HEK293 (cell line): Measurements from ENCODE around the gene TGIF1.

Experiments
- CTCF ChIA-PET: fragments of 350-600 bp; formaldehyde crosslinking; extraction: SDS; loops from one replicate; lab custom pipeline; 2021; ENCODE audit warnings: antibody characterized with exemption; lab: Yijun Ruan, JAX
- POLR2A ChIA-PET: fragments of 300-600 bp; formaldehyde crosslinking; extraction: SDS; loops from one replicate; lab custom pipeline; 2020; ENCODE audit warnings: antibody characterized with exemption, inconsistent platforms; lab: Yijun Ruan, JAX
- H3K27ac ChIP-seq: fragments of 200-500 bp; sonication (Bioruptor generic); 2 replicates; pipeline ENCODE4 v1.5.1; 2014; ENCODE audit warnings: low read depth, low read length, control low read depth, inconsistent platforms; ENCODE audit errors: extremely low read depth
- H3K36me3 ChIP-seq, 2 experiments: fragments of 200-500 bp in 1 of 2; sonication (Bioruptor generic) in 1 of 2; 1 replicate in 1 of 2; 2 replicates in 1 of 2; pipeline ENCODE4 v1.5.1; 2014 to 2017; ENCODE audit warnings: inconsistent platforms in 2 of 2, low read length in 2 of 2; ENCODE audit not compliant: control insufficient read depth in 2 of 2, insufficient read depth in 1 of 2
- H3K4me1 ChIP-seq: fragments of 200-500 bp; sonication (Bioruptor generic); 2 replicates; pipeline ENCODE4 v1.5.1; 2014; ENCODE audit warnings: mild to moderate bottlenecking, low read length, inconsistent platforms; ENCODE audit not compliant: control insufficient read depth, insufficient read depth
- H3K4me3 ChIP-seq: 2 replicates; pipeline ENCODE4 v1.5.1; 2011; ENCODE audit warnings: low read depth, mild to moderate bottlenecking, control low read depth, low read length, moderate library complexity
- H3K9me3 ChIP-seq: fragments of 200-500 bp; sonication (Bioruptor generic); 2 replicates; pipeline ENCODE4 v1.5.1; 2014; ENCODE audit warnings: low read depth, low read length, inconsistent platforms; ENCODE audit not compliant: control insufficient read depth, insufficient read depth
- BCL11A ChIP-seq: fragments of 450-650 bp; formaldehyde crosslinking; IDR thresholded peaks from 2 replicates; pipeline ENCODE4 v1.5.1; 2016; ENCODE audit warnings: low read depth, missing biosample characterization, missing genetic modification characterization
- CTCF ChIP-seq: fragments of 450-650 bp; formaldehyde crosslinking; IDR thresholded peaks from 2 replicates; pipeline ENCODE4 v1.5.1; 2016; ENCODE audit warnings: missing biosample characterization, missing genetic modification characterization
- ZNF132 ChIP-seq: fragments of 450-650 bp; formaldehyde crosslinking; IDR thresholded peaks from 2 replicates; pipeline ENCODE4 v1.5.1; 2017; ENCODE audit warnings: missing biosample characterization, missing genetic modification characterization, borderline replicate concordance
- ZNF16 ChIP-seq: fragments of 450-650 bp; formaldehyde crosslinking; IDR thresholded peaks from 2 replicates; pipeline ENCODE4 v1.5.1; 2016; ENCODE audit warnings: low read depth, missing biosample characterization, missing genetic modification characterization
- ZNF18 ChIP-seq: fragments of 450-650 bp; formaldehyde crosslinking; IDR thresholded peaks from 2 replicates; pipeline ENCODE4 v1.5.1; 2016; ENCODE audit warnings: missing biosample characterization, missing genetic modification characterization
- ZNF366 ChIP-seq: fragments of 450-650 bp; formaldehyde crosslinking; conservative IDR thresholded peaks from 2 replicates; pipeline ENCODE4 v1.5.1; 2016; ENCODE audit warnings: missing biosample characterization, missing genetic modification characterization
- ZNF423 ChIP-seq: fragments of 450-650 bp; formaldehyde crosslinking; IDR thresholded peaks from 2 replicates; pipeline ENCODE4 v1.5.1; 2016; ENCODE audit warnings: missing biosample characterization, missing genetic modification characterization
- ZNF777 ChIP-seq: fragments of 450-650 bp; formaldehyde crosslinking; IDR thresholded peaks from 2 replicates; pipeline ENCODE4 v1.5.1; 2017; ENCODE audit warnings: missing biosample characterization, missing genetic modification characterization, borderline replicate concordance
- ZNF843 ChIP-seq: fragments of 450-650 bp; formaldehyde crosslinking; IDR thresholded peaks from 2 replicates; pipeline ENCODE4 v1.5.1; 2016; ENCODE audit warnings: missing biosample characterization, missing genetic modification characterization
- ZSCAN30 ChIP-seq: fragments of 450-650 bp; IDR thresholded peaks from 2 replicates; pipeline ENCODE4 v1.5.1; 2018; ENCODE audit warnings: missing biosample characterization, mild to moderate bottlenecking, missing genetic modification characterization, moderate library complexity
- ZSCAN5A ChIP-seq: fragments of 450-650 bp; formaldehyde crosslinking; IDR thresholded peaks from 2 replicates; pipeline ENCODE4 v1.5.1; 2016; ENCODE audit warnings: missing biosample characterization, missing genetic modification characterization
- TF ChIP-seq, protein P1 (sequence below): fragments of 450-650 bp; formaldehyde crosslinking; IDR thresholded peaks from 2 replicates; pipeline ENCODE4 v1.5.1; 2016; ENCODE audit warnings: missing biosample characterization, missing genetic modification characterization
- TF ChIP-seq, protein P2 (sequence below): fragments of 450-650 bp; formaldehyde crosslinking; IDR thresholded peaks from 2 replicates; pipeline ENCODE4 v1.5.1; 2016; ENCODE audit warnings: missing biosample characterization, missing genetic modification characterization

TGIF1 gene

DNA sequence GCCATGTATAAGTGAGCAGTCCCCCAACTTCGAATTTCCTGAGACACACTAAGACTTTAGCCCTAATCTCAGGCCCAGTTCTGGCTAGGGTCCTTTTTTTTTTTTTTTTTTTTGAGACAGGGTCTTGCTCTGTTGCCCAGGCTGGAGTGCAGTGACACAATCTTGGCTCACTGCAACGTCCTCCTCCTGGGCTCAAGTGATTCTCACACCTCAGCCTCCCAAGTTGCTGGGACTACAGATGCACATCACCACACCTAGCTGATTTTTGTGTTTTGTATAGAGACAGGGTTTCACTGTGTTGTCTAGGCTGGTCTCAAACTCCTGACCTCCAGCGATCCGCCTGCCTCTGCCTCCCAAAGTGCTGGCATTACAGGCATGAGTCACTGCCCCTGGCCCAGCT is 23.9 kb upstream of the TGIF1 start (continued):
- TF ChIP-seq, protein P1, sequence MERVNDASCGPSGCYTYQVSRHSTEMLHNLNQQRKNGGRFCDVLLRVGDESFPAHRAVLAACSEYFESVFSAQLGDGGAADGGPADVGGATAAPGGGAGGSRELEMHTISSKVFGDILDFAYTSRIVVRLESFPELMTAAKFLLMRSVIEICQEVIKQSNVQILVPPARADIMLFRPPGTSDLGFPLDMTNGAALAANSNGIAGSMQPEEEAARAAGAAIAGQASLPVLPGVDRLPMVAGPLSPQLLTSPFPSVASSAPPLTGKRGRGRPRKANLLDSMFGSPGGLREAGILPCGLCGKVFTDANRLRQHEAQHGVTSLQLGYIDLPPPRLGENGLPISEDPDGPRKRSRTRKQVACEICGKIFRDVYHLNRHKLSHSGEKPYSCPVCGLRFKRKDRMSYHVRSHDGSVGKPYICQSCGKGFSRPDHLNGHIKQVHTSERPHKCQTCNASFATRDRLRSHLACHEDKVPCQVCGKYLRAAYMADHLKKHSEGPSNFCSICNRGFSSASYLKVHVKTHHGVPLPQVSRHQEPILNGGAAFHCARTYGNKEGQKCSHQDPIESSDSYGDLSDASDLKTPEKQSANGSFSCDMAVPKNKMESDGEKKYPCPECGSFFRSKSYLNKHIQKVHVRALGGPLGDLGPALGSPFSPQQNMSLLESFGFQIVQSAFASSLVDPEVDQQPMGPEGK (tag by site-specific recombination), result no peak
- TF ChIP-seq ZNF132 (tag by site-specific recombination) (no peak), ZNF423 (tag by site-specific recombination) (no peak), ZSCAN30 (tag by site-specific recombination) (no peak), ZNF777 (tag by site-specific recombination) (no peak), CTCF (no peak)

DNA sequence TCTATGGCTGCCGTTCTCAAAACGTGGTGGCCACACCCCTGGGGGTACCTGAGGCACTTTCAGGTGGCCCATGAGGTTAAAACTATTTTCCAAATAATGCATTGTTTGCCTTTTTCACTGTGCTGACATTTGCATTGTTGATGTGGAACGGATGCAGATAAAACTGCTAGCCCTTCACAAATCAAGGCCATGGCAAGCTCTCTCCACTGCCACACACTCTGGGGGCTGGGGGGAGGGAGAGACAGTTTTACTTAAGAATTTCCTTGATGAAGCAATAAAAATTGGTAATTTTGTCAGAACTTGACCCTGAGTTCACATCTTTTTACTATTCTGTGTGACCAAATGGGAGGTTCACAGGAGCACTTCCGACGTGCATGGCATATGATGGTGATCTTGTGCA is 22.0 kb upstream of the TGIF1 start:
- no peaks in the 10 kb centered on the region for H3K36me3 ChIP-seq
- POLR2A ChIA-PET, result no interaction called here
- no peak overlapping the region for H3K4me3 ChIP-seq
- H3K9me3 ChIP-seq, result no peaks in the 10 kb centered on the region
- no peak overlapping the region for H3K27ac ChIP-seq
- no peaks in the 10 kb centered on the region for H3K4me1 ChIP-seq
- TF ChIP-seq BCL11A (tag by site-specific recombination), result no peak
- TF ChIP-seq, protein P2, sequence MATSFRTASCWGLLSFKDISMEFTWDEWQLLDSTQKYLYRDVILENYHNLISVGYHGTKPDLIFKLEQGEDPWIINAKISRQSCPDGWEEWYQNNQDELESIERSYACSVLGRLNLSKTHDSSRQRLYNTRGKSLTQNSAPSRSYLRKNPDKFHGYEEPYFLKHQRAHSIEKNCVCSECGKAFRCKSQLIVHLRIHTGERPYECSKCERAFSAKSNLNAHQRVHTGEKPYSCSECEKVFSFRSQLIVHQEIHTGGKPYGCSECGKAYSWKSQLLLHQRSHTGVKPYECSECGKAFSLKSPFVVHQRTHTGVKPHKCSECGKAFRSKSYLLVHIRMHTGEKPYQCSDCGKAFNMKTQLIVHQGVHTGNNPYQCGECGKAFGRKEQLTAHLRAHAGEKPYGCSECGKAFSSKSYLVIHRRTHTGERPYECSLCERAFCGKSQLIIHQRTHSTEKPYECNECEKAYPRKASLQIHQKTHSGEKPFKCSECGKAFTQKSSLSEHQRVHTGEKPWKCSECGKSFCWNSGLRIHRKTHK, result no peak
- TF ChIP-seq ZNF366, result no peak
- no peak for TF ChIP-seq ZSCAN5A (tag by site-specific recombination)
- CTCF ChIA-PET, result no interaction called here

DNA sequence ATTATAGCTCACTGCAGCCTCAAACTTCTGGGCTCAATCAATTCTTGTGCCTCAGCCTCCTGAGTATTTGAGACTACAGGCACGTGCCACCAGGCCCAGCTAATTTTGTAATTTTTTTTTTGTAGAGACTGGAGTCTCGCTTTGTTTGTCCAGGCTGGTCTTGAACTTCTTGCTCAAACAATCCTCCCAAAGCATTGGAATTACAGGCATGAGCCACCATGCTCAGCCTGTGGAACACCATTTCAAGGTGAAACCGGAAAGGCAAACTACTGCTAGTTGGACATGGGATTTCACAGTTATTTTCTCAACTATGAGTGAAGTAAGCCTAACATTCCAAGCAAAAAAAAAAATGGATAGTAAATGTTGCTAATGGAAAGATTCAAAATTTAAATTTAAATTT is 20.9 kb upstream of the TGIF1 start:
- Histone ChIP-seq H3K27ac (no peak overlapping the region), H3K4me1 (no peaks in the 10 kb centered on the region), H3K4me3 (no peak overlapping the region), H3K36me3 (no peaks in the 10 kb centered on the region), H3K9me3 (no peaks in the 10 kb centered on the region)
- no peak for TF ChIP-seq ZNF16
- TF ChIP-seq ZNF843 (tag by site-specific recombination), result no peak
- TF ChIP-seq ZNF18 (tag by site-specific recombination), result no peak
- CTCF ChIA-PET, result no interaction called here
- POLR2A ChIA-PET, result no interaction called here
